NCI-H187 treated with DMSO at 0.1 percent for 48 hours (cell line): Measurements from ENCODE around the gene INPP5E.

Source experiments
- DNase-seq: peaks from one replicate; lab custom pipeline; 2025; lab: John Stamatoyannopoulos, UW

Gene INPP5E

GRCh38 chr9:136473354-136473721 lies 33.7 kb upstream of the INPP5E start:
- no peak for DNase-seq

DNA sequence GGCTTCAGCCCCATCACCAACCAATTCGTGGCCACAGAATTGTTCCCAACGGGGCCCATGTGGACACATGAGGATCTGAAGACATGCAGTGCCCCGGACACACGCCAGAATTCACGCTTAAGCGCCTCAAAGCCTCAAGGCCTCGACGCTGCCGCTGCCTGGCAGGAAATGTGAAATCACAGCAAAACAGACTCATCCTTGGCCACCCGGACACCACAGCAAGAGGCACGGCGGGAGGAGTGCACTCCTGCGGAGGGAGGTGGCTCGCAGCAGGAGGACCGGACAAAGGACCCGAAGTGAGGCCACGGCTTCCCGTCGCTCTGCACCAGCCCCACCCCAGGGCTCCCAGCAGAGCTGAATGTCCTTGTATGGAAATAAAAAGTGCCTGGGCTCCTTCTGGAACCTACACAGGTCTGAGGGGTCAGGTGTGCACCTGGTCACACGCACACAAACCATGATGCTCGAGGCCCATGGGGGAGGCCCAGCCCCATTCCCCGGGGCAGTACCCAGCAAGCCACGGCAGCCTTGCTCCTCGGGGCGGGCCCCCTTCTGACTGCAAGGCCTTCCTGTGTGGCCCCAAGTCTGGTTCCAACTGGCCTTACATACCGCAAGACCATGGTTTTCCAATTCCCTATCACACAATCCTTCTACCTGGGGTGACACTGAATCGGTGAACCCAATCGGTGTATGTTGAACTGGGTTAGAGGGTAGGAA lies 33.2 kb upstream of the INPP5E start:
- no peak for DNase-seq

- no peak for DNase-seq
Measured at GRCh38 chr9:136471802-136472487, 32.3 kb upstream of the INPP5E start.

- DNase-seq = no peak
Measured at GRCh38 chr9:136470792-136471469, 31.3 kb upstream of the INPP5E start.

- no peak for DNase-seq
Measured at GRCh38 chr9:136470356-136470755, 30.7 kb upstream of the INPP5E start.

DNA sequence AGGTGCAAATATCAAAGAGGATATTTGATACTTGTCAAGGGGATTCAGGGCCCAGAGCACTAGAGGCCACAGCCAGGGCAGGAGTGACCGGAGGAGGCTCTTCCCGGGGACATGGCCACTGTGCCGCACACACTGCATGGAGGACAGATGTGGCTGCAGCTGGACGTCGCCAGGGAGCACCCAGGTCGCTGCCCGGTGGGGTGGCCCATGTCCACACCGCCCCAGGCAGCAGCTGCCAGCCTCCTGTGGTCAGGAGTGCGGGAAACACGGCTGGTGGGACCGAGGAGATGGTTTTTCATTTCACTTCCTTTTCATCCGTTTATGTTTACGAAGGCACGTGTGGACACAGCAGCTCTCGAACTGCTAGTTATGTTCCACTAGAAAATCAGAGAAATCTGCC lies 28.1 kb upstream of the INPP5E start:
- DNase-seq = no peak

- no peak for DNase-seq
Measured at GRCh38 chr9:136466155-136466541, 26.5 kb upstream of the INPP5E start.

DNA sequence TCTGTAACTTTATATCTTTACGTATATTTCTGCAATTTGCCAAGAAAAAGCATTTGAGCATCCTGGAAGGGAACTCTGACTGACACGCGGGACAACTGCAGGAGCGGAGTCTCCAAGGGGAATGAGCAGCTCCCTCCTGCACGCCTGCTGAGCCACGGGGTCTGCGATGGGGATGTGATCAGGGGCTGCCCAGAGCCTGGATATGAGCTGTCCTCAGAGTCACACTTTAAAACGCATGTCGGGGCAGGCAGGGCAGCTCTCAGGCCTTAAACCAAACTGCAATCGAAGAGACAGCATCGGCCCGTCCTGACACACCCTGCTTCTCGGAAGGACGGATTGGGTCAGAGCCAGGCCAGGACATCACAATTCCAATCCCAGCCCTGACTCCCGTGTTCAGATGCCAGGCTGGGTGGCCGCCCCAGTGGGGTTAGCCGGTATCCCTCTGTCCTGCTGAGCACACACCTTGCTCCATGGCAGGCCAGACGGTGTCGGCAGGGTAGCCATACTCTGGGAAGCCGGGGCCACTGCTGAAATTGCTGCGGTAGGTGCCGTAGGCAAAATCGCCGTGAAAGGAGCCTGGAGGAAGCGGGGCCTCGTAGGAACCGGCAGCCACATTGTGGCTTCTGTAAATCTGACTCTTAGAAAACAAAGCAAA lies 26.0 kb upstream of the INPP5E start:
- DNase-seq = no peak

GRCh38 chr9:136464241-136464640 lies 24.6 kb upstream of the INPP5E start:
- no peak for DNase-seq

DNA sequence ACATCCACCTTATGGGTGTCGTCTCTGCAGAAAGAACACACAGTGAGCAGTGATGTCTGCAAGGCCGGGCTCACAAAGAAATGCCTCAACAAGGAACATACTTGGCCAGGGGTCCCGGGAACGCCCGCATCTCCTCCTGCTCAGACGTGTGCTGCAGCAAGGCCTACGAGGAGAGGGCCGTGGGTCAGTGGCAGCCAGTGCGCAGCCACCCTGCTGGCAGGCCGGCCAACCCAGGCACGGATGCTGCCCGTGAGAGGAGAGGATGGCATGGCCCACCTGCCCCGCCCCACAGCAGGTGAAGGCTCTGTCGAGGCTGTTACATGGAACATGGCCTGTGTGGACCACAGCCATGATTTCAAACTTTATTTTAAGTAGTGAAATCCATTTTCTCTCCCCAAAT lies 23.9 kb upstream of the INPP5E start:
- no peak for DNase-seq

- no peak for DNase-seq
Measured at GRCh38 chr9:136462664-136463063, 23.0 kb upstream of the INPP5E start.

GRCh38 chr9:136460772-136461325 lies 21.2 kb upstream of the INPP5E start:
- DNase-seq = no peak

- no peak for DNase-seq
Measured at GRCh38 chr9:136459425-136459824, 19.8 kb upstream of the INPP5E start.

DNA sequence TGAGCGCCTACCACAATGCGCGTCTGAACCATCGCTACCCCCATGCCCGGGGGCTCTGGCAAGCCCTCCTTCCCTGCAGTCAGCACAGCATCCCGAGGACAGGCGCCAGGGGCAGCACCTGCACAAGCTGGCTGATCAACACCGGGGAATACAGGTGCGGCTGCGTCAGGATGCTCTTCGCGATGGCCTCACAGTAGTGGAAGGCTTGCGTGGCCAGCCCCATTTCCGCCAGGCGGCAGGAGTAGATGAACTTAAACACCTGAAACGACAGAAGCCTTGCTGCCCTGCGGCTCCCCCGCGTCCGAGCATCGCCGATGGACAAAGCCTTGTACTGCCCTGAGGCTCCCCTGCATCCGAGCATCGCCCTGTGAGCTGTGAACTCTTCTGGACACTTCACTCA lies 17.7 kb upstream of the INPP5E start:
- DNase-seq = no peak

- DNase-seq = no peak
Measured at GRCh38 chr9:136456258-136456657, 16.6 kb upstream of the INPP5E start.

GRCh38 chr9:136455043-136456002 lies 15.7 kb upstream of the INPP5E start:
- no peak for DNase-seq

DNA sequence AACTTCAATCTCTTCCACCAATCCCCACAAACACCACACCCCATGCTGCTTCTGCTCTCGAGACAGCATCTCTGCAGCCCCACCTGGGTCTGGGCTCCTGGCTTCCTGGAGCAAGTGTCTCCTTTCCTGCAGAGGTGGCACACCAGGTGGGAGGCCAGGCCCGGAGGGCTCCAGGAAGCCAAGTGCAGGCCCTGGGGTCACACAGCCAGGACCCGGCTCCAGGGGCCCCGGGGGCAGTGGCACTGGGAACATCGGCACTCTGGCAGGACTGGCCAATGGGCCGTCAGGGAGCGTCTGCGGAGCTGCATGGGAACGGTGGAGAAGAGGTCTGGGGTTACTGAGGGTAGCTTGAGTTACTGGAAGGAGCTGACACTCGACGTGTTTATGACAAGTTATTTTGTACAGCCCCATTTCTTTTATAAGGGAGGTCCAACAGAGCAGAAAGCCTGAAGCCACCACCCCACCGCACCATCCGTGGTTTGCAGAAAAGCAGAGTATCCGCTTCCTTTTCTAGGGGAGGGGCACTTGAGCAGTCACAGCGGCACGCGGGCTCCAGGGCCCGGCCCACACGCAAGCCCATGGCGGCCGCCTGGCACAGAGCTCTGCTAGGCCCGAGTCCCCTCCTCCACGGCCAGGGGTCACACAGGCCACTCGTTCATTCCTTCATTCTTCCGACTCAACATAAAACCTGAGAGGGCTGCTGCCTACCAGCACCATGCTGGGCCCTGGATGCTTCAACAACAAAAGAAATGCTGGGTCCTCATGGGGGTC lies 14.6 kb upstream of the INPP5E start:
- DNase-seq = no peak

- no peak for DNase-seq
Measured at GRCh38 chr9:136453326-136453725, 13.7 kb upstream of the INPP5E start.

DNA sequence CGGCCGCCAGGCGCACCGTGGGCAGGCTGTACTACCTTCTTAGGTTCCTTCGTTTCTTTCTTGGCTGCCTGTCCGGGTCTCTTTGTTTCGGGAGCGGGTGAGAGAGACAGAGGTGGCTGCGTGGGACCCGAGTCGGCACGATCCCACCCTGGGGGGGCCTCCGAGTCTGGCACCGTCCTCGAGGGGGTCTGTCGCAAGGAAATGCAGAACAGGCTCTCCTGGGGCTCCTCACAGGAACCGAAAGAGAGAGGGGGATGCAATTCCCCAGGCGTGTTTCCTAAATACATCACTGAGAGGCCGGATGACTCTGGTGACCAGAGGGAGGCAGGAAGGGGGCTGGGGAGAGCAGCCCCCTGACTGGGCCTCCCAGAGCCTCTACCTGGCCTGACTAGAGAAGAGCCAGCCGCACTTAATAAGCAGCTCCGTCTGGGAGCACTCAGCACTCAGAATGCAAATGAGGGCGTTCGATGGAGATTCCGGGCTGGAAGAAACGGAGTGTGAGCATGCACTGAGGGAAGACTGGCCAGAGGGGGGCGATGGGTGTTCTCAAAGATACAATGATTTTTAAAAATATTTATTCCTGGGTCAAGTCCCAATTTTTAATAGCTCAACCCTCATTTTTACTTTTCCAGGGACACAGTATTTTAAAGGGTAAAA lies 11.7 kb upstream of the INPP5E start:
- DNase-seq = no peak

- no peak for DNase-seq
Measured at GRCh38 chr9:136448655-136449054, 9.0 kb upstream of the INPP5E start.
